Kidney (tissue), 14 donors: ENCODE data around the gene UBR3. TPM values are rescaled to one million over a fixed set of nuclear protein-coding genes. Genes with fewer than 3 reads are reported as not detected.
"Not testable (repeated sequence)": the region's sequence is repeated elsewhere in the genome, so short reads cannot be mapped to it uniquely, and the experiment has no call there.

Source experiments
- DNase-seq, 5 donors: peaks; one replicate each; pipeline ENCODE4 v3.0.0-alpha.2; 2013 to 2020
- FAIRE-seq: peaks from 2 replicates; lab custom pipeline; 2012; peaks lifted over from hg19 to GRCh38; lab: Jason Lieb, UNC
- H3K27ac ChIP-seq, 2 donors: one replicate each; pipeline ENCODE4 v1.7.0; 2013; ENCODE audit warnings: low read depth in 2 of 2, low read length in 2 of 2, inconsistent platforms in 1 of 2
- H3K27me3 ChIP-seq: one replicate; pipeline ENCODE4 v1.7.1; 2013; ENCODE audit warnings: low read length, inconsistent platforms; ENCODE audit not compliant: control insufficient read depth, insufficient read depth
- H3K36me3 ChIP-seq, 3 donors: one replicate each; pipeline versions ENCODE4 v1.7.0 to v1.7.1; 2013; ENCODE audit warnings: low read length in 3 of 3, control low read depth in 1 of 3, inconsistent platforms in 1 of 3; ENCODE audit not compliant: insufficient read depth in 3 of 3, control insufficient read depth in 2 of 3
- H3K4me1 ChIP-seq, 3 donors: one replicate each; pipeline versions ENCODE4 v1.7.0 to v1.7.1; 2013; ENCODE audit warnings: low read length in 3 of 3, inconsistent platforms in 1 of 3, low read depth in 1 of 3; ENCODE audit not compliant: control insufficient read depth in 2 of 3, insufficient read depth in 2 of 3
- H3K4me3 ChIP-seq, 3 donors: one replicate each; pipeline versions ENCODE4 v1.7.0 to v1.8.1; 2013; ENCODE audit warnings: low read length in 3 of 3, control low read depth in 1 of 3, inconsistent platforms in 1 of 3
- H3K9ac ChIP-seq, 3 donors: one replicate each; pipeline versions ENCODE4 v1.7.0 to v1.7.1; 2013; ENCODE audit warnings: low read length in 3 of 3, control low read depth in 1 of 3, inconsistent platforms in 1 of 3
- H3K9me3 ChIP-seq, 3 donors: one replicate each; pipeline versions ENCODE4 v1.7.0 to v1.7.1; 2013; ENCODE audit warnings: low read length in 3 of 3, control low read depth in 1 of 3, inconsistent platforms in 1 of 3; ENCODE audit not compliant: control insufficient read depth in 2 of 3, insufficient read depth in 1 of 3
- CTCF ChIP-seq: IDR thresholded peaks from 3 replicates; pipeline ENCODE4 v1.5.1; 2012; ENCODE audit warnings: mild to moderate bottlenecking, moderate library complexity, borderline replicate concordance; ENCODE audit not compliant: insufficient read depth; ENCODE audit errors: extremely low read depth
- intact Hi-C: fragments of 100-400 bp; cut with DNase I; formaldehyde crosslinking; loops from one replicate; pipeline ENCODE4 v1.11.1; 2022
- polyA plus RNA-seq: library from polyadenylated mRNA; stranded (reverse); fragments of 350-450 nt; fragmentation: Illumina TruSeq; extraction: RNeasy Lipid Tissue Mini Kit (QIAGEN cat#74804); gene quantifications from one replicate; pipeline ENCODE4 v1.2.3, GENCODE V29; 2014; ENCODE audit warnings: low read depth, low replicate concordance; ENCODE audit not compliant: insufficient read depth
- total RNA-seq: library from RNA; stranded (reverse); fragmentation: NEBNext Ultra II Directional; extraction: Animal tissue kit (Norgen Biotek cat#: 25700); gene quantifications from one replicate; pipeline ENCODE4 v1.2.1, GENCODE V29; 2021
- donor health status: control.
- donor health status: control.
- donor health status: control.
- donor health status: control.
- donor health status: control.
- donor health status: DM: yes; HTN: yes; CAD: no.
- donor health status: Normal renal cell carcinoma (clear cell type).

Gene UBR3
- total and polyA plus RNA-seq, 2 donors from 2014 or later: 10.2 to 41.0 TPM

- TF ChIP-seq CTCF: no peak
- Histone ChIP-seq H3K9me3 (no peaks in the 10 kb centered on the region), H3K27ac (no peak overlapping the region), H3K36me3 (peaks cover 0 to 4% (median 3%) of the 10 kb centered on the region in 3 donors), H3K9ac (no peak overlapping the region), H3K4me3 (no peak overlapping the region), H3K4me1 (no peaks in the 10 kb centered on the region), H3K27me3 (no peaks in the 10 kb centered on the region)
- no peak for FAIRE-seq
- no peak for DNase-seq
- intact Hi-C loops: no loop called here
Measured at GRCh38 chr2:169895294-169895985, 68.2 kb downstream of the UBR3 start.

- no peak overlapping the region for H3K27ac ChIP-seq
- peaks cover 0 to 4% (median 3%) of the 10 kb centered on the region in 3 donors for H3K36me3 ChIP-seq
- no peaks in the 10 kb centered on the region for H3K27me3 ChIP-seq
- no peak for DNase-seq
- no peaks in the 10 kb centered on the region for H3K4me1 ChIP-seq
- H3K9ac ChIP-seq: no peak overlapping the region
- no peak for TF ChIP-seq CTCF
- intact Hi-C loops: no loop called here
- H3K9me3 ChIP-seq: no peaks in the 10 kb centered on the region
- no peak overlapping the region for H3K4me3 ChIP-seq
- FAIRE-seq: no peak
Measured at GRCh38 chr2:169897834-169898233, 70.6 kb downstream of the UBR3 start.

GRCh38 chr2:169900103-169900502, 72.8 kb downstream of the UBR3 start:
- H3K36me3 ChIP-seq, DNase-seq, H3K27ac ChIP-seq, H3K4me1 ChIP-seq, H3K27me3 ChIP-seq, FAIRE-seq, intact Hi-C loops, H3K4me3 ChIP-seq, H3K9me3 ChIP-seq, H3K9ac ChIP-seq: not testable (repeated sequence)

GRCh38 chr2:169900686-169901085, 73.4 kb downstream of the UBR3 start:
- no peaks in the 10 kb centered on the region for H3K4me1 ChIP-seq
- TF ChIP-seq CTCF: no peak
- no peaks in the 10 kb centered on the region for H3K9me3 ChIP-seq
- no peak overlapping the region for H3K27ac ChIP-seq
- DNase-seq (no peak), FAIRE-seq (no peak)
- no peaks in the 10 kb centered on the region for H3K27me3 ChIP-seq
- H3K9ac ChIP-seq: no peak overlapping the region
- intact Hi-C loops: no loop called here
- H3K4me3 ChIP-seq: no peak overlapping the region
- peaks cover 0 to 2% (median 1%) of the 10 kb centered on the region in 3 donors for H3K36me3 ChIP-seq
